ENCODE results near the gene DUS1L.

- no peak for TF ChIP-seq CTCF (IDR thresholded peaks at IDR 0.05; ENCODE audit: low read length)
- no peak for TF ChIP-seq EZH2 (IDR thresholded peaks at IDR 0.05; ENCODE audit: borderline replicate concordance, low read length)
Observed at GRCh38 chr17:82034371-82035011, 31.1 kb downstream of the DUS1L start.
